Measurements from ENCODE around the gene LRIT2. TPM values are rescaled to one million over a fixed set of nuclear protein-coding genes. Genes with fewer than 3 reads are reported as not detected.
A peak's percentile ranks its signal among the peaks of the same experiment; 100 is the strongest.

LRIT2 gene
- total RNA-seq, 1 experiment from 2014 or later, result not detected

- TF ChIP-seq FOXP1 (CRISPR knock-in tag; IDR thresholded peaks at IDR 0.05; ENCODE audit: borderline replicate concordance) (0 out of 2 replicates have a peak, but pooled peaks have one; percentile 47), ZNF532 (CRISPR knock-in tag; IDR thresholded peaks at IDR 0.05; ENCODE audit: borderline replicate concordance) (no peak), RELA (CRISPR knock-in tag; IDR thresholded peaks at IDR 0.05; ENCODE audit: borderline replicate concordance) (no peak), E2F5 (CRISPR knock-in tag; IDR thresholded peaks at IDR 0.05) (0 out of 2 replicates have a peak, but pooled peaks have one; percentile 69), ZNF416 (CRISPR knock-in tag; IDR thresholded peaks at IDR 0.05) (no peak)
These were observed 31.4 kb upstream of the LRIT2 start (continued) for GRCh38 chr10:84256510-84257342.

GRCh38 chr10:84254552-84255478, 29.5 kb upstream of the LRIT2 start:
- POLR2A ChIA-PET, result no interaction called here
- peaks cover 5% of the 10 kb centered on the region; the same call in 1 of the 2 replicates for H3K9me3 Mint-ChIP-seq
- no peak for DNase-seq (ENCODE audit: low spot score)
- H3K4me1 Mint-ChIP-seq, result 0 out of 2 replicates have a peak, but pooled peaks cover 3% of the 10 kb centered on the region
- no peak for ATAC-seq
- no peak overlapping the region for H3K4me3 Mint-ChIP-seq
- CTCF ChIA-PET, result interaction anchor here (1.0 to 4.5 kb wide), 3 partner anchors 11 to 283 kb away, joined by 4 to 48 read pairs (median 5); no protein-coding TSS in a partner anchor
- H3K27me3 Mint-ChIP-seq (ENCODE audit: low read depth), result peaks cover 19% of the 10 kb centered on the region
- no peaks in the 10 kb centered on the region for H3K36me3 Mint-ChIP-seq
- no peak overlapping the region for H3K27ac Mint-ChIP-seq
- TF ChIP-seq ZNF138 (CRISPR knock-in tag; conservative IDR thresholded peaks at IDR 0.05) (no peak), AFF4 (CRISPR knock-in tag; IDR thresholded peaks at IDR 0.05; ENCODE audit: borderline replicate concordance) (no peak), CBFB (CRISPR knock-in tag; IDR thresholded peaks at IDR 0.05; ENCODE audit: low read depth) (no peak), PRRX2 (CRISPR knock-in tag; IDR thresholded peaks at IDR 0.05) (no peak), MLX (CRISPR knock-in tag; IDR thresholded peaks at IDR 0.05) (no peak), NR3C1 (CRISPR knock-in tag; conservative IDR thresholded peaks at IDR 0.05; ENCODE audit: low read depth) (no peak), ZMAT4 (CRISPR knock-in tag; IDR thresholded peaks at IDR 0.05) (no peak), ZNF512 (CRISPR knock-in tag; IDR thresholded peaks at IDR 0.05; ENCODE audit: borderline replicate concordance) (no peak), IRF2 (CRISPR knock-in tag; IDR thresholded peaks at IDR 0.05; ENCODE audit: borderline replicate concordance, low read depth) (no peak), FOXP4 (CRISPR knock-in tag; IDR thresholded peaks at IDR 0.05) (no peak), JAZF1 (CRISPR knock-in tag; IDR thresholded peaks at IDR 0.05) (no peak), FOXK1 (CRISPR knock-in tag; IDR thresholded peaks at IDR 0.05) (no peak), TP53 (CRISPR knock-in tag; IDR thresholded peaks at IDR 0.05) (no peak)
